Suprapubic skin (tissue), 4 donors: ENCODE measurements around the gene HID1. TPM values are rescaled to one million over a fixed set of nuclear protein-coding genes. Genes with fewer than 3 reads are reported as not detected.

Experiments used
- DNase-seq, 2 donors: peaks; one replicate each; pipeline ENCODE4 v3.0.0-alpha.2; 2019; ENCODE audit warnings: low spot score in 2 of 2
- H3K27ac ChIP-seq: fragments of 200-600 bp; sonication (generic); one replicate; pipeline ENCODE4 v1.5.1; 2019
- H3K27me3 ChIP-seq: fragments of 200-600 bp; sonication (generic); one replicate; pipeline ENCODE4 v1.5.1; 2019
- H3K36me3 ChIP-seq: fragments of 200-600 bp; sonication (generic); one replicate; pipeline ENCODE4 v1.5.1; 2019
- H3K4me1 ChIP-seq: fragments of 200-600 bp; sonication (generic); one replicate; pipeline ENCODE4 v1.5.1; 2019
- H3K4me3 ChIP-seq: fragments of 200-600 bp; sonication (generic); one replicate; pipeline ENCODE4 v1.5.1; 2019; ENCODE audit warnings: mild to moderate bottlenecking
- H3K9me3 ChIP-seq: fragments of 200-600 bp; sonication (generic); one replicate; pipeline ENCODE4 v1.5.1; 2019
- CTCF ChIP-seq, 2 donors: fragments of 200-600 bp in 1 of 2; fragments of 450-650 bp in 1 of 2; sonication (generic) in 1 of 2; IDR thresholded peaks; one replicate each; pipeline ENCODE4 v1.5.1; 2016 to 2019; ENCODE audit warnings: antibody characterized with exemption in 2 of 2, mild to moderate bottlenecking in 1 of 2, moderate library complexity in 1 of 2
- EP300 ChIP-seq: sonication (generic); formaldehyde crosslinking; IDR thresholded peaks from one replicate; pipeline ENCODE4 v1.6.1; 2017; ENCODE audit warnings: antibody characterized with exemption
- POLR2A ChIP-seq, 2 donors: fragments of 450-650 bp; IDR thresholded peaks; one replicate each; pipeline ENCODE4 v1.6.1; 2017; ENCODE audit warnings: antibody characterized with exemption in 2 of 2, mild to moderate bottlenecking in 2 of 2, moderate library complexity in 2 of 2
- POLR2AphosphoS5 ChIP-seq, 3 donors: sonication (generic); formaldehyde crosslinking; IDR thresholded peaks; one replicate each; pipeline ENCODE4 v1.6.1; 2017; ENCODE audit warnings: antibody characterized with exemption in 3 of 3
- WGBS: methylation state at CpG from one replicate; pipeline ENCODE4 v1.1.5; 2018; 5-methylcytosine and 5-hydroxymethylcytosine counted together
- total RNA-seq, 4 donors: library from RNA; depleted of rRNA; stranded (reverse); fragments of >200 nt; gene quantifications; one replicate each; pipeline ENCODE4 v1.1.0, GENCODE V29; 2016

HID1 gene
- total RNA-seq, 4 donors from 2014 or later: 3.4 to 13.7 (median 9.5) TPM

DNA sequence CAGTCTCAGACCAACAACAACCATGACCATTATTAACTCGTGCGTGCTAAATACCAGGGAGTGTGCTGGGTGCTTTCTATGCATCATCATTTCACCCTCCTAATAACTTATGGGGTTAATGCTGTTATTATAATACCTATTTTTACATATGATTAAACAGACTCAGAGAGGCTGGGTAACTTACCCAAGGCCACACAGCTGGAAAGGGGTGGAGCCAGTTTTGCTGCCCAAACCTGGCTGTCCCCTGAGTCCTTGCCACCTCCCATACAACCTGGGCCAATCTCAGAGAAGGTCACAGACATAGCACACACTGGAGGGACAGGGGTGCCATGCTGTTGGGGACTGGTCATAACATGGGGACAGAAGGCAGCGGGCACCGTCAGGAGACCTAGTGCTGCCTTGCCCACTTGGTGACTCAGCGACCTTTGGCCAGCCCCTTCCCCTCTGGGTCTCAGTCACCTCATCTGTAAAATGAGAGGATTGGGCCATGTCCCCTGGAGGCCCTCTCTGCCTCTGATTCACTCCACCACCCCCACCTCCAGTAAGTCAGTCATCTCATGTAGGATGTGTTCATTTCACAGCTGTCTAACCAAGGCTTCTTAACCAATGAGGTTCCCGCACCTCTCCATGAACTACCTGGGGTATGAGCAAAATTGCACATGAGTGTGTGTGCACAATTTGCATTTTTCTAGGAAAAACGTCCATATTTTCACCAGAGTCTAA, 67.7 kb downstream of the HID1 start:
- Histone ChIP-seq H3K9me3 (no peaks in the 10 kb centered on the region), H3K4me1 (peaks cover 17% of the 10 kb centered on the region), H3K27me3 (peaks cover 11% of the 10 kb centered on the region), H3K36me3 (no peaks in the 10 kb centered on the region), H3K27ac (no peak overlapping the region), H3K4me3 (no peak overlapping the region)
- DNase-seq: no peak
- WGBS: 84% methylated on average over 6 of the region's 7 CpGs
- TF ChIP-seq CTCF (IDR thresholded peaks at IDR 0.05) (no peak), EP300 (no peak)

GRCh38 chr17:74903671-74904070, 68.9 kb downstream of the HID1 start:
- no peak overlapping the region for H3K4me3 ChIP-seq
- TF ChIP-seq POLR2AphosphoS5 (IDR thresholded peaks at IDR 0.05) (no peak), POLR2A (IDR thresholded peaks at IDR 0.05) (no peak), EP300 (no peak)

DNA sequence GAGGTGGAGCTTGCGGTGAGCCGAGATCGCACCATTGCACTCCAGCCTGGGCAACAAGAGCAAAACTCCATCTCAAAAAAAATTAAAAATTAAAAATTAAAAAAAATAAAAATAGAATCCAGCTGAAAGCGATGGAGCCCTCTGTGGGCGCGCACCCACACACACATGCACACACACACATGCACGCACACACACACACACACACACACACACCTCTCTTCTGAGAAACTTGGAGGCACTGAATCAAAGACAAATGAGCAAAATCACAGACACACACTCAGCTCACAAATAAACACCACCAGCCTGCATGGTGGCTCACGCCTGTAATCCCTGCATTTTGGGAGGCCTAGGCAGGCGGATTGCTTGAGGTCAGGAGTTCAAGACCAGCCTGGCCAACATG, 69.5 kb downstream of the HID1 start:
- Histone ChIP-seq H3K4me1 (peaks cover 13% of the 10 kb centered on the region), H3K36me3 (no peaks in the 10 kb centered on the region), H3K27me3 (peaks cover 11% of the 10 kb centered on the region), H3K27ac (no peak overlapping the region), H3K4me3 (no peak overlapping the region), H3K9me3 (no peaks in the 10 kb centered on the region)
- no peak for TF ChIP-seq POLR2A (IDR thresholded peaks at IDR 0.05)
- TF ChIP-seq EP300: no peak
- no peak for TF ChIP-seq POLR2AphosphoS5 (IDR thresholded peaks at IDR 0.05)
- no peak for TF ChIP-seq CTCF (IDR thresholded peaks at IDR 0.05)
- DNase-seq: no peak
- 86% methylated on average over 9 of the region's 9 CpGs for WGBS

More at GRCh38 chr17:74903671-74904070, 68.9 kb downstream of the HID1 start:
- no peaks in the 10 kb centered on the region for H3K36me3 ChIP-seq
- H3K27ac ChIP-seq: no peak overlapping the region
- WGBS: 85% methylated on average over 6 of the region's 6 CpGs
- no peak for DNase-seq
- peaks cover 11% of the 10 kb centered on the region for H3K27me3 ChIP-seq
- H3K4me1 ChIP-seq: peaks cover 12% of the 10 kb centered on the region
- no peaks in the 10 kb centered on the region for H3K9me3 ChIP-seq

DNA sequence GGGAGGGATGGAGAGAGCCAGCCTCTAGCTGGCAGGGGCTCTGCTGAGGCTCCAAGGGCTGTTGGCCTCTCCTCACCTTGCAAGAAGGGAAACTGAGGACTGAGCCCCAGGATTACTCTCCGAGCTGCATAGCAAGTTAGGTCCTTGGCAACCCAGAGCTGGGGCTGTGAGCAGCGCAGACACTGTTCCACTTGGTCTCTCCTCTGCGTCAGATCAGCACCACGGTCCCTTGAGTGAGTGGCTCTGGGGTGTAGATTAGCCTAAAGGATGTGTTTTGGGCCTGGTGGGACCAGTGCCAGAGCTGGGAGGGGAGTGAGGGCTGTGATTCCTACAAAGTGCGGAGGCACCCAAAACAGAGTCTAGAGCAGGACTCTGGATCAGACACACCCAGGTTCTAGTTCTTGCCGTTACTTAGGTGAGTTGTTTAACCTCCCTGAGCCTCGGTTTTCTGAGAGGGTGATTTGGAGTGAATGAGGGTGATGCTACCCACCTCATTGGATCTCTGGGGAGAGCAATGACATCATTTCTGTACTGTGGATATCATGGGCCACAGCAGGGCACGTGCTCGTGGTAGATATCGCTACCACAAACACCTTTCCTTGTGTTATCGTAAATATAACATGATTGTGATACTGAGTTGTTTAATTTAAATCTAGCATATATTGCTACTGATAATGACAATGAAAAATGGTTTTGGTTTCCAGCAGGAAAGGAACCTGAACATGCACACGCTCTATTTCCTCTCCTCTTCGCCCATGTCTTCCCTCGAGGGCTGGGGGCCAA, 71.0 kb downstream of the HID1 start:
- H3K36me3 ChIP-seq: no peaks in the 10 kb centered on the region
- H3K4me3 ChIP-seq: no peak overlapping the region
- no peak overlapping the region for H3K27ac ChIP-seq
- TF ChIP-seq CTCF (IDR thresholded peaks at IDR 0.05) (no peak), EP300 (no peak), POLR2AphosphoS5 (IDR thresholded peaks at IDR 0.05) (no peak), POLR2A (IDR thresholded peaks at IDR 0.05) (no peak)
- no peak for DNase-seq
- 68% methylated on average over 12 of the region's 14 CpGs for WGBS
- no peaks in the 10 kb centered on the region for H3K9me3 ChIP-seq
- H3K4me1 ChIP-seq: peaks cover 4% of the 10 kb centered on the region
- H3K27me3 ChIP-seq: peaks cover 11% of the 10 kb centered on the region

Other genes starting within 250 kb of the HID1 start
- gene RAB37, start 235.5 kb downstream of the HID1 start, total RNA-seq: under 1 TPM in 2 of 4 donors, not detected in 2; 0.32 to 0.38 TPM
- gene NHERF1, start 224.1 kb downstream of the HID1 start, total RNA-seq: 10 to 100 TPM; 21.1 to 53.8 (median 42.0) TPM
- 10 to 100 TPM; 21.0 to 32.7 (median 24.4) TPM for gene NAT9, start 196.4 kb downstream of the HID1 start, total RNA-seq
- gene GRIN2C, start 112.9 kb downstream of the HID1 start, total RNA-seq: under 1 TPM in 1 of 4 donors, not detected in 3; 0.13 TPM
- 10 to 100 TPM; 19.1 to 34.1 (median 24.7) TPM for gene FDXR, start 99.8 kb downstream of the HID1 start, total RNA-seq
- gene FADS6, start 79.1 kb downstream of the HID1 start, total RNA-seq: 10 to 100 TPM in 2 of 4 donors, 1 to 10 TPM in 2; 4.9 to 11.6 (median 8.1) TPM
- 1 to 10 TPM; 1.1 to 3.7 (median 1.9) TPM for gene USH1G, start 49.5 kb downstream of the HID1 start, total RNA-seq
- gene OTOP2, start 48.5 kb downstream of the HID1 start, total RNA-seq: under 1 TPM in 1 of 4 donors, not detected in 3; 0.49 TPM
- gene OTOP3, start 36.9 kb downstream of the HID1 start, total RNA-seq: under 1 TPM in 2 of 4 donors, not detected in 2; 0.65 to 0.98 TPM
- gene CDR2L, start 14.9 kb upstream of the HID1 start, total RNA-seq: 1 to 10 TPM; 5.6 to 8.6 (median 6.9) TPM
- 10 to 100 TPM; 20.2 to 68.2 (median 46.7) TPM for gene MRPL58, start 39.9 kb upstream of the HID1 start, total RNA-seq
- 100 to 1,000 TPM; 167 to 312 (median 272) TPM for gene ATP5PD, start 74.2 kb upstream of the HID1 start, total RNA-seq
- 10 to 100 TPM; 25.3 to 37.7 (median 31.3) TPM for gene KCTD2, start 74.5 kb upstream of the HID1 start, total RNA-seq
- 10 to 100 TPM; 59.1 to 93.3 (median 61.4) TPM for gene SLC16A5, start 115.2 kb upstream of the HID1 start, total RNA-seq
- gene ARMC7, start 137.2 kb upstream of the HID1 start, total RNA-seq: 10 to 100 TPM in 2 of 4 donors, 1 to 10 TPM in 2; 7.5 to 15.5 (median 10.5) TPM
- gene NT5C, start 159.0 kb upstream of the HID1 start, total RNA-seq: 10 to 100 TPM; 58.6 to 86.7 (median 69.6) TPM
- 10 to 100 TPM; 37.9 to 55.9 (median 50.4) TPM for gene JPT1, start 181.8 kb upstream of the HID1 start, total RNA-seq
- 10 to 100 TPM; 52.0 to 73.9 (median 70.8) TPM for gene SUMO2, start 210.2 kb upstream of the HID1 start, total RNA-seq
- gene NUP85, start 232.9 kb upstream of the HID1 start, total RNA-seq: 10 to 100 TPM; 27.3 to 71.7 (median 33.0) TPM